CD14-positive monocyte (primary cell): ENCODE measurements around the gene GPR148. TPM values are rescaled to one million over a fixed set of nuclear protein-coding genes. Genes with fewer than 3 reads are reported as not detected.

Source experiments
- DNase-seq, 3 donors: peaks; one replicate each; pipeline ENCODE4 v3.0.0-alpha.2; 2011 to 2022
- H2AFZ ChIP-seq: 2 replicates; pipeline ENCODE4 v1.6.0; 2012; ENCODE audit warnings: mild to moderate bottlenecking, low read depth, low read length, inconsistent platforms; ENCODE audit not compliant: insufficient read depth, poor library complexity, severe bottlenecking
- H3K27ac ChIP-seq, 2 donors: 1 replicate in 1 of 2; 2 replicates in 1 of 2; pipeline ENCODE4 v1.5.1; 2012 to 2013; ENCODE audit warnings: low read length in 2 of 2, control low read depth in 1 of 2, inconsistent platforms in 1 of 2, low read depth in 1 of 2, mild to moderate bottlenecking in 1 of 2
- H3K27me3 ChIP-seq, 2 donors: one replicate each; pipeline versions ENCODE4 v1.6.0 to v1.6.1; 2011 to 2013; ENCODE audit warnings: low read length in 2 of 2; ENCODE audit not compliant: control insufficient read depth in 2 of 2, insufficient read depth in 2 of 2
- H3K36me3 ChIP-seq, 2 donors: replicated peaks in 1 of 2; 1 replicate in 1 of 2; 2 replicates in 1 of 2; pipeline versions ENCODE4 v1.5.1 to v1.6.1; 2012 to 2013; ENCODE audit warnings: low read length in 2 of 2, control low read depth in 1 of 2, inconsistent platforms in 1 of 2, mild to moderate bottlenecking in 1 of 2; ENCODE audit not compliant: insufficient read depth in 2 of 2, control insufficient read depth in 1 of 2
- H3K4me1 ChIP-seq, 2 donors: 1 replicate in 1 of 2; 2 replicates in 1 of 2; pipeline versions ENCODE4 v1.5.1 to v1.6.1; 2012 to 2013; ENCODE audit warnings: low read length in 2 of 2, control low read depth in 1 of 2, inconsistent platforms in 1 of 2, mild to moderate bottlenecking in 1 of 2, moderate library complexity in 1 of 2; ENCODE audit not compliant: insufficient read depth in 2 of 2, control insufficient read depth in 1 of 2
- H3K4me2 ChIP-seq: replicated peaks from 2 replicates; pipeline ENCODE3; 2012; ENCODE audit warnings: low read length, moderate library complexity, mild to moderate bottlenecking; ENCODE audit not compliant: poor library complexity, severe bottlenecking; ENCODE audit errors: extremely low read depth
- H3K4me3 ChIP-seq, 3 experiments: fragments of 200-600 bp in 1 of 3; sonication (generic) in 1 of 3; replicated peaks in 1 of 3; 1 replicate in 2 of 3; 2 replicates in 1 of 3; pipeline ENCODE4 v1.5.1; 2011 to 2013; ENCODE audit warnings: low read length in 3 of 3, mild to moderate bottlenecking in 3 of 3, control low read depth in 2 of 3, low read depth in 2 of 3, inconsistent platforms in 1 of 3, moderate library complexity in 1 of 3
- H3K79me2 ChIP-seq: 2 replicates; pipeline ENCODE4 v1.6.0; 2012; ENCODE audit warnings: mild to moderate bottlenecking, control low read depth, inconsistent platforms, low read length, moderate library complexity; ENCODE audit not compliant: insufficient read depth
- H3K9ac ChIP-seq: 2 replicates; pipeline ENCODE4 v1.6.0; 2017; ENCODE audit warnings: low read length, mild to moderate bottlenecking; ENCODE audit not compliant: insufficient read depth, poor library complexity, severe bottlenecking
- H3K9me3 ChIP-seq, 2 donors: replicated peaks in 1 of 2; 1 replicate in 1 of 2; 2 replicates in 1 of 2; pipeline versions ENCODE4 v1.5.1 to v1.6.1; 2012 to 2013; ENCODE audit warnings: low read length in 2 of 2, control low read depth in 1 of 2; ENCODE audit not compliant: control insufficient read depth in 1 of 2, insufficient read depth in 1 of 2
- H4K20me1 ChIP-seq: 2 replicates; pipeline ENCODE4 v1.6.0; 2012; ENCODE audit warnings: mild to moderate bottlenecking, low read length, control low read depth, moderate library complexity; ENCODE audit not compliant: insufficient read depth
- H3K27ac Mint-ChIP-seq, 7 donors: one replicate each; pipeline ENCODE4 v1.8.0; 2020; ENCODE audit warnings: mild to moderate bottlenecking in 7 of 7, mixed read lengths in 7 of 7, moderate library complexity in 6 of 7, inconsistent platforms in 2 of 7
- H3K27me3 Mint-ChIP-seq, 3 donors: one replicate each; pipeline ENCODE4 v1.8.0; 2021 to 2022; ENCODE audit warnings: low read depth in 3 of 3, mild to moderate bottlenecking in 3 of 3, mixed read lengths in 3 of 3, moderate library complexity in 3 of 3, inconsistent platforms in 1 of 3
- H3K36me3 Mint-ChIP-seq, 2 donors: one replicate each; pipeline ENCODE4 v1.8.0; 2020; ENCODE audit warnings: mixed read lengths in 2 of 2, inconsistent platforms in 1 of 2, mild to moderate bottlenecking in 1 of 2
- H3K4me1 Mint-ChIP-seq: one replicate; pipeline ENCODE4 v1.8.0; 2020; ENCODE audit warnings: mild to moderate bottlenecking, mixed read lengths
- H3K4me3 Mint-ChIP-seq, 2 donors: one replicate each; pipeline ENCODE4 v1.8.0; 2020; ENCODE audit warnings: mild to moderate bottlenecking in 2 of 2, mixed read lengths in 2 of 2, moderate library complexity in 1 of 2
- H3K9me3 Mint-ChIP-seq, 7 donors: one replicate each; pipeline ENCODE4 v1.8.0; 2020 to 2022; ENCODE audit warnings: mixed read lengths in 7 of 7, mild to moderate bottlenecking in 6 of 7, moderate library complexity in 6 of 7, inconsistent platforms in 2 of 7
- CTCF ChIP-seq: fragments of 200-600 bp; IDR thresholded peaks from one replicate; pipeline ENCODE4 v1.8.0; 2022; ENCODE audit warnings: antibody characterized with exemption, mild to moderate bottlenecking
- WGBS: methylation state at CpG from one replicate; pipeline ENCODE4 v1.1.5; 2013; ENCODE audit warnings: missing lambda C conversion rate; ENCODE audit not compliant: insufficient coverage; 5-methylcytosine and 5-hydroxymethylcytosine counted together
- intact Hi-C, 2 donors: fragments of 100-400 bp; cut with micrococcal nuclease; formaldehyde crosslinking; loops; one replicate each; pipeline versions ENCODE4 v1.15.0 to v1.15.1; 2023
- polyA plus RNA-seq, 3 donors: library from polyadenylated mRNA; depleted of rRNA in 1 of 3; unstranded in 2 of 3; stranded (reverse) in 1 of 3; fragments of 300-500 nt in 2 of 3; fragments of >200 nt in 1 of 3; fragmentation: Illumina TruSeq in 2 of 3; gene quantifications; 1 replicate in 2 of 3; 2 replicates in 1 of 3; pipeline ENCODE4 v1.2.3, GENCODE V29; 2012 to 2021

The GPR148 gene
- polyA plus RNA-seq, 3 donors = not detected

- H3K36me3 ChIP-seq = no peaks in the 10 kb centered on the region
- H3K36me3 Mint-ChIP-seq = no peaks in the 10 kb centered on the region
- H3K27me3 ChIP-seq = no peaks in the 10 kb centered on the region
- H3K4me1 Mint-ChIP-seq = no peaks in the 10 kb centered on the region
- no peaks in the 10 kb centered on the region for H3K79me2 ChIP-seq
- no peak overlapping the region for H3K9ac ChIP-seq
- no peak for TF ChIP-seq CTCF
- H3K4me3 Mint-ChIP-seq = no peak overlapping the region
- H3K27ac ChIP-seq = no peak overlapping the region
- H3K4me3 ChIP-seq = no peak overlapping the region
- peaks cover 0 to under 1% of the 10 kb centered on the region in 2 donors for H3K9me3 ChIP-seq
- no peak for DNase-seq
- 80% methylated on average over 5 of the region's 12 CpGs for WGBS
- H3K4me2 ChIP-seq = no peak overlapping the region
- H4K20me1 ChIP-seq = no peaks in the 10 kb centered on the region
- H3K27ac Mint-ChIP-seq = peak overlapping the region in 1 of 7 donors; percentile 21
- H2AFZ ChIP-seq = no peak overlapping the region
- H3K4me1 ChIP-seq = no peaks in the 10 kb centered on the region
- intact Hi-C loops = no loop called here
- H3K27me3 Mint-ChIP-seq = peaks cover 0 to 10% (median 2%) of the 10 kb centered on the region in 3 donors
- H3K9me3 Mint-ChIP-seq = peaks cover 0 to 5% (median 0%) of the 10 kb centered on the region in 7 donors
Measured at GRCh38 chr2:130766711-130767407, 38.0 kb downstream of the GPR148 start.

DNA sequence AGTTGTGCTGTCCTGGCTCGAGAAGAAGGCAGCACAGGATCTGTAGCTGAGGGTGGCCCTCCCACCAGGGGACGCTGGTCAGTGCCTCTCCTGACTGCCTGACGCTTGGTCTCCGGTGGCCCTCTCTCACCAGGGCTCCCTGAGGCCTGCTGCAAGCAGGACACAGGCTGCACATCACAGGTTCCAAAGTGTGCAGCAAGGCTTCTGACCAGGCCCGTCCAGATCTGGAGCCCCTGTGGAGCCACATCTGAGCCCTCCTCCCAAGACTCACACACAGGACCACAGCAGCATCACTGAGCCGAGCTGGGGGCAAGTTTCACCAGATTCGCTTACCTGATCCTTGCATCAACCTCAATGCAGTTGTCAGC lies 38.5 kb downstream of the GPR148 start:
- Mint-ChIP-seq H3K4me1 (no peaks in the 10 kb centered on the region), H3K27ac (no peak overlapping the region), H3K4me3 (no peak overlapping the region), H3K27me3 (peaks cover 0 to 10% (median 6%) of the 10 kb centered on the region in 3 donors), H3K36me3 (no peaks in the 10 kb centered on the region), H3K9me3 (peaks cover 0 to 8% (median 3%) of the 10 kb centered on the region in 7 donors)
- no peak for DNase-seq
- H3K79me2 ChIP-seq = no peaks in the 10 kb centered on the region
- no peak for TF ChIP-seq CTCF
- intact Hi-C loops = no loop called here
- H3K9ac ChIP-seq = no peak overlapping the region
- no peaks in the 10 kb centered on the region for H3K36me3 ChIP-seq
- no peak overlapping the region for H3K4me3 ChIP-seq
- no peaks in the 10 kb centered on the region for H3K27me3 ChIP-seq
- no peaks in the 10 kb centered on the region for H3K4me1 ChIP-seq
- no peaks in the 10 kb centered on the region for H4K20me1 ChIP-seq
- H2AFZ ChIP-seq = no peak overlapping the region
- peaks cover 0 to 3% of the 10 kb centered on the region in 2 donors for H3K9me3 ChIP-seq
- no peak overlapping the region for H3K4me2 ChIP-seq
- no peak overlapping the region for H3K27ac ChIP-seq
- 77% methylated on average over 7 of the region's 7 CpGs for WGBS
